AG09309 (cell line): ENCODE results near the gene ACSF3.

ENCODE experiments used
- DNase-seq: peaks from one replicate; pipeline ENCODE4 v3.0.0-alpha.2; 2010; ENCODE audit warnings: low read depth
- H3K4me3 ChIP-seq: 2 replicates; pipeline ENCODE4 v1.5.1; 2011; ENCODE audit warnings: mild to moderate bottlenecking, low read depth, low read length, moderate library complexity; ENCODE audit not compliant: control insufficient read depth
- CTCF ChIP-seq: IDR thresholded peaks from 2 replicates; pipeline ENCODE4 v1.5.1; 2011; ENCODE audit warnings: mild to moderate bottlenecking, low read depth, low read length, inconsistent platforms; ENCODE audit not compliant: insufficient read depth, control insufficient read depth; ENCODE audit errors: missing control alignments

The ACSF3 gene

GRCh38 chr16:89141884-89142267 lies 48.2 kb downstream of the ACSF3 start:
- no peak for TF ChIP-seq CTCF
- DNase-seq, result no peak
- no peak overlapping the region for H3K4me3 ChIP-seq

- no peak for TF ChIP-seq CTCF
- no peak overlapping the region for H3K4me3 ChIP-seq
- DNase-seq, result no peak
Measured at GRCh38 chr16:89142474-89143195, 49.0 kb downstream of the ACSF3 start.

DNA sequence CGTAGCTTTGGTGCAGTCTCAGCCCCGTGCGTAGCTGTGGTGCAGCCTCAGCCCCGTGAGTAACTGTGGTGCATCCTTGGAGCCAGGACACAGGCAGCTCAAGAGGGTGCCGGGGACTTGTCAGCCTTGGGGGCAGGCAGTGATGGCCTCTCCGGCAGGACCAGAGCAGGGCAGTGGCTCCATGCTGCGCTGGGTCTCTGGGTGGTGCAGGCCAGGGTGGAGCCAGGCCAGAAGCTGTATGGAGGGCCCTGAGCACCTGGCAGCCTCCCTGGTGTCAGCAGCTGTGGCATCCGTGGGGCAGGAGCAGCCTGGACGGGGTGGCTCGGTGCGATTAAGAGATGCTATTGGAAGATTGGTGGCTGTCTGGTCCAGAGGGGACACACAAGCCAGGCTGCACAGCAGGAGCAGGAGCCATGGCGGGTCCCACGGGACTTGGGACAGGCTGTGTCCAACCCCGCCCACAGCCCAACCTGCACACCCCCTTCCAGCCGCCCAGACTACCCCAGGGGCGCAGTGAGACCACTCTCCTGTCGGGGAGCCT lies 49.6 kb downstream of the ACSF3 start:
- no peak overlapping the region for H3K4me3 ChIP-seq
- no peak for DNase-seq
- TF ChIP-seq CTCF, result no peak

DNA sequence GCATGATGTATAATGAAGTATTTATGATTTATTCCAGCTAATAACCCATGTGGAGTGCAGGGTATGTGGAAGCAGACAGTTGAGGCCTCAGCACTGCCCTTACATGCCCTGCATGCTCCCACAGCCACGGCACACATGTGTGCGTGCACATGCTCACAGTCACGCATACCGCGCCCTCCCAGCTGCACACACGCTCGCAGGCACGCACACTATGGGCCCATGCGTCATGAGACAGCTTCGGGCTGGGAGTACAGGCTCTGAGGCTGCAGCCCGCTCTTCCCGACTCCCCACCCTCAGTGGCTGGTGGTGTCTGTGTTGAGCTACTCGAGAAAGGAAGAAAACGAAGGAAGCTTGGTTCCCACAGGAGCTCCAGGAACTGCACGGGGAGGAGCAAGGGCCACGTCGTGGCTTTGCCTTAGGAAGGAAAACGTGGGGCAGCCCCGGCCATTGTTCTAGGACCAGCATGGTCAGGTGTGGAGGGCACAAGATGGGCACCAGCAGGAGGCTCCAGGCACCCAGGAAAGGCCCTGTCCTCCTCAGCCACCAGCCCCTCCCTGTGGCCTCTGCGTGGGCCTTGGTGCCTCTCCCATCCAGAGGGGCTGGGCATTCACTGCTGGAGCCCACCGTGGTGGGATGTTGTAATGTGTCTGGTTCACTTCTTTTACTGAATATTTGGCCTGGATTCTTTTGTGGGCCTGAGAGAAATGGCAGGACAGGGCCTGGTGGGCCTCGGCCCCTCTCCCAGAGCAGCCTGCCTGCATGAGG lies 50.4 kb downstream of the ACSF3 start:
- H3K4me3 ChIP-seq, result no peak overlapping the region
- no peak for TF ChIP-seq CTCF
- no peak for DNase-seq

DNA sequence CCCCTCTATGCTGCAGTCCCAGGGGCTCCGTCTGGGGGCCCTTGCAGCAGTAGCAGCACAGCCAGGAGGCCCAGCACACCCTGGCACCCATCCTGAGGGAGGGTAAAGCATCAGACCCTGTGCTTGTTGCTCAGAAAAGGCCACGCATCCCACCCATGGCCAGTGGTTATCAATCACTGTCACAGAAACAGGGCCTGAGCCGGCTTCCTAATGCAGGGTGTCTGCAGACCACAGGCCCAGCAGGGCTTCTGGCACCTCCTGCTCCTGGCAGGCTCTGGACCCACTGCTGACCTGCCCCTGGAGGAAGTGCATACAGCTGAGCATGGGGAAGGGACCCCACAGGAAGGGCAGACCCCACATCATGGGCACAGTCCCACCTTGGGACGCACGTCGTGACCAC lies 51.0 kb downstream of the ACSF3 start:
- no peak for DNase-seq

More for the DNA sequence above, 51.0 kb downstream of the ACSF3 start:
- H3K4me3 ChIP-seq, result no peak overlapping the region
- TF ChIP-seq CTCF, result no peak
